GM19238 (cell line): ENCODE results near the gene CLDN24.

ENCODE experiments used
- DNase-seq: peaks from one replicate; pipeline ENCODE4 v3.0.0; 2011; ENCODE audit warnings: low spot score; ENCODE audit not compliant: insufficient read length

Gene CLDN24

DNA sequence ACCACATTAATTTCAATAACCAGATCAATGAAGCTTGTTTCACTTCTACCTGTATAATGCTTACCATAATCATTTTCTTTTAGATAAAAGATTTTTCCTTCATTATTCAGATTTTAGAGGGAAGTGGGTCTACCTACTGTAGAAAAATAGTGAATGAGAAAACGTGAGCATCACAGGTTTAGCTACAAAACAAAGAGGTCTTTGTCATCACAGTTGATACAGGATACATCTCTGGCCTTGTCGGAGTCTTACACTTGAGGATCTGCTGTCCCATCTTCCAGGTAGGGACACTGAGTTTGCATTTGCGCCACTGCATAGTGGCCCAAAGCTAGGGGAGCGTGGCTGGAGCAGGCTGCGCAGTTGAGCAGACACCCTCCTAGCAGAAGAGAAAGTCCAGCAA, 710 bp downstream of the CLDN24 start:
- DNase-seq, result no peak

DNA sequence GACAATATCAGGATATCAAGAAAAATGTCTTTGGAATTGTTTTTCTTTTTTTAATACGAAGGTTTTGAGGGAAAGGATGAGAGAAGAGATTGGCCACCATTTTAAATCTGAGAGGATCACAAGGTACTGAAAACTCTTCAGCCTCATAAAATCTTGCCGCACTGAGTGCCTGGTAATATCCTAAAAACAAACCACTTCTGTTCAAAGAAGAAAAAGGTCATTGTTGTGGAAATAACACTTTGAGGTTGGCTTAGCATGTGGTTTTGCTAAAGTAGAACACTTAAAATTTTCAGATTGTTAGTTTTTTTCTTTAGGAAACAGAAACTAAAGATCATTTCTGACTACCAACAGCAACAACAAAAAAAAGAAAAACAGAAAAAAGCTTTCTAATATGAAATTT, 1.1 kb downstream of the CLDN24 start:
- no peak for DNase-seq

DNA sequence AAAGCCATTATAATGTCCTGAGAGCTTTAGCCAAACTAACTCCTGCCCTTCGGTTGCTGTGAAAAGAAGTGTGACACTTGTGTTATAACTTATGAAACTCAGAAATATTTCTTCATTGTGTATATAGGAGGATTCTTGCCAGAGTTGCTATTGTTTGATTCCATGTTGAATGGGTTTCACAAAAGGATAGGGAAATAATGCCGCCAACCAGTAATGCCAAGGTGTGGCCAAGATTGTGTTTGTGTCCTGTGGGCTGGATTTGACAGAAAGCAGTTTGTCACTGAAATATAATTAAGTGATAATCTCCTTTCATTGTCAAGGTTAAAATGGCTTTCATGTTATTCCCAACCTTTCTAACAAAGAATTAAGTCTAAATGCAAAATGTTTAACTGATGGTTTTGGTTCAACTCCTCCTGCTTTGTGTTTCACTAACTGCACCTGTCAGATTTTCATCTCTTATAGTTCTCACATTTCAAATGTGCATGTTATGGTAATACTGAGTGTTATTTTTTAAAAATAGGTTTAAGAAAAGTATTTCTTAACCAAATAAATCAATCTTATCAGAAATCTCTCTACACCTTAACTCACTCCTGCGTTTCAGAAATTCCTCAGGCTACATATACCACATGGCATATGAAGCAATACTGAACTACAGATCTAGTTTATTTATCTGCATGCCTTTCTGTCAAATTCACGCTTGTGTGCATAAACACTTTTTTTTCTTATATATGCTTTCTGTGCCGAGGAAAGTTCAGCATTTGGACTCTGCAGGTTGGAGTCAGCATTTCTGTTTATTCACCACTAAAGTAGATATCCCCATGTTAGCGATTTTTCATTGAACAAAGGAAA, 1.8 kb downstream of the CLDN24 start, which contains the start of gene CLDN22:
Gene CLDN22 (minus strand): TSS at position 66 of the 849 bp plus-strand sequence. CDS start 58 bp downstream, at position 8.
- DNase-seq, result no peak

DNA sequence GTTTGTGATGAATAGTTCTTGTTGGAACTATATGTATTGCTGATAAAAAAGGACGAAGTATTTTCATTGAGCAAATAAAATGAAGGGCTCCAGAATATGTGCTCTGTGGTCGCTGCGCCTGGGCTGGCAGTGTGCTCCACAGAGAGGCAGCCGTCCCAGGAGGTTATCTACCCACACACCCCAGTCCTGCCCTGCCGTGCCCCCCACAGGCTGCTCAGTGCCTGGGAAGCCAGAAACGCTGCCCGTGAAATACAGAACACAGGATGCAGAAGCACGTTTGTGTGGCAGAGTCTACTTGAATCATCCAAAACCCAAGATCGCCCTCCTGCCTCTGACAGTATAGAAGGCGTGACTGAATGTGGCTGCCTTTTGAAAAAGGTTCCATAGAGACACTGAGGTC, 3.6 kb downstream of the CLDN24 start:
- no peak for DNase-seq

DNA sequence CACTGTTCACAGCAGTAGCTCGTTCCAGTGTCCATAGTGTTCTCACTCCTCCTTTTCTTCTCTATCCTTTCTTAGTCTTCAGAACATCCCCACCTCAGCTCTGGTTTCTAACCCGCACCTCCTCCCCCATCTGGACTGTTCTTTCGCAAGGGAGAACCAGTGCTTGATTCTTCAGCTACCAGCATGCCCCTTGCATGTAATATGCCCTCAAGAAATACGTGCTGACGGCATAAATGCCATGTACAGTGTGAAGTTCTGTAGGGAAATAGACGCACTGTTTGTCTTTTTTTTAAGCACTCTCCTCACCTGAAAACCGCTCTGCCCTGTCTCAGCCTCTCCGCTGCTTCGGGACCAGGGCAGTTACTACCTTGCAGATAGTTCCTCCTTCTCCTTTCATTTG, 7.4 kb downstream of the CLDN24 start:
- DNase-seq, result no peak

DNA sequence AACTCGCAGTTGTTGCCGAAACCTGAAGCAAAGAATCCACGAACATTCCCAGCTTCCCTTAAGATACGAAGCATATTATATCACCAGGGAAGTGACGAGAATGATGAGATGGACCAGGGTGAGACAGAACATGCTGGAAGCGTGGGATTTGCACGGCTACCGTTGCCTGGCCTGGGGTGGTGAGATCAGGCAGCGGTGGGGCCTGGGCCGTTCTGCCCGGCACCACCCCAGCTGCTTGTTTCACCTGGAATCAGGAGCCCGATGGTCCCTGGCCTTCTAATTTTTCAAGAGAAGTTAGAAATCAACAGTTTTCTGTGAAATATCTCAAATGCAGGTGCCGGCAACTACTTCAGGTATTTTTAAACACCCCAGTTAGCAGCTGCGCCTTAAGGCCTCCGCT, 7.9 kb downstream of the CLDN24 start:
- no peak for DNase-seq

DNA sequence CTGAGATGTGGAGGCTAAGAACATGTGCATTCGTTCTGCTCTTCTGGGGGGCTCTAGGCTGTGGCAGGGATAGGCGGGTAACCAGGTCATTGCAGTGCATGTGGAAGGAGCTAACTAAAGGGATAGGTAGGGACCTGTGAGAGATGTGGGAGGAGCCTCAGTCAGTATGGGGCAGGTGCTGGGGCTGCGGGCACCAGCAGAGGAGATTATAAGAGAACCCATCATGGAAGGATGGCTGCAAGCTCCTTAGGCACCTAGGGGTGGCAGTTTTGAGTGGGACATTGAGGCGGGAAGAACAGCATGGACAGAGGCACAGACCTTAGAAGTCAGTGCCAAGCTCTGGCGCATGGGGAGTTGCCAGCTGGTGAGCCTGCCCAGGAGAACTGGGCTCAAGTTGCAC, 9.4 kb downstream of the CLDN24 start:
- DNase-seq, result no peak

DNA sequence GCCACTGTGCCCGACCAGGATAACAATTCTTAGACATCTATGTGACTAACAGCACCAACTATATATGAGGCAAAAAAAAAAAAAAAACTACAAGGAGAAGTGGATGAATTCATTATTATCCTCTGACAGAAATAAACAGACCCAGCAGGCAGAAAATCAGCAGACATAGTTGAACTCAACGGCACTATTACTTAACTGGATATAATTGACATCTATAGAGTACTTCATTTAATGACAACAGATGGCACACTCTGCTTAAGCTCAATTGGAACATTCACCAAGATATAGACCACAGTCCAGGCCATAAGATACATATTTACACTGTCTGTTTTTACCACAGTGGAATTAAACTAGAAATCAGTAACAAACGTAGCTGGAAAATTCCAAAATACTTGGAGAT, 15.4 kb downstream of the CLDN24 start:
- DNase-seq, result no peak

DNA sequence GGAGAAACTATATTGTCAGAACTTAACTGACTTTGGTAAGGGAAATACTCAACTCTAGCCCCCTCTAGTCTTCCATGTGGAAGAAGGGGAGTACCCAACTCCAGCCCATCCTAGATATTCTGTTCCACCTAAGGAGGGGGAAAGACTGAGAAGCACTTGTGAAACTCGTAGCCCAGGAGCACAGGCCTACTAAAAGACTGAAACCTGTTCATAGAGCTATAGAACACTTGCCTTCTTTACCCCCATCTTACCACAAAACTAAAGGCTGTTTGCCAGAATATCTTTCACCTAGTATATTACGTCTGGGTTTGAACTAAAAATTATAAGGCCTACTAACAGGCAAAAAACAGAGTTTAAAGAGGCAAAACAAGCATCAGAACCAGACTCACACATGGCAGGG, 17.7 kb downstream of the CLDN24 start:
- no peak for DNase-seq

DNA sequence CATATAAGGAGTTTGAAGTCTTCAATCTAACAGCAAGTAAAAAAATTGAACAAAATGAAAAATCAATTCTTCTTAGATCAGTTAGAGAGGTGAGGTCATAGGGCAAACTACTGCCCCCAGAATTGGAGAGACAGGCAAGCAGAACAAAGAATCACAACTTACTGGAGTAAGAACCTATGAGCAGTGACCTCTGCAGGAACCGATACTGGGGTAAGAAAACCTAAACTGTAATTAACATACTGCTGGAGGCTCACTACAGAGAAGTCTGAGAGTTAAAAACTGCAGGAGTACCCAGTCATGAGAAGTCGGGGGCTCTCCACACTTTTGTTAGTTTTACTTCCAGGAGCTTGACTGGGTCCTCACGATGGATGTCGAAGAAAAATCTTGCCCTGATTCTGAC, 18.2 kb downstream of the CLDN24 start:
- no peak for DNase-seq

DNA sequence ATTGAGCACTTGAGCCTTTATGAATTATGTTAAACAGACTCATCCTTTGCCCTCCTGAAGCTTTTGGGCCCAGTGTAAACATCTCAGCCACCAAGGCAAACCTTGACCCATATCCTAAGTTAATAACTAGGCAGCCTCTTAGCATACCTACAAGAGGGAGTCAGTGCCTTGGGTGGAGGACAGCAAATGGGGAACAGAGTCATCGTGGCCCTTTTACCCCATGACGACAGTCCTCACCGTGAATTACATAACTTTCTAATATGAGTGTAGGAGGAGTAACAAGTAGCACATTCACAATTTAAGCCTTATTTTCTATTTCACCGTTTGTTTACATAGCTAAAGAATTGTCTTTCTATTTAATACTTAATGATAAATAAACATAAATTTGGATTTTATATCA, 18.9 kb downstream of the CLDN24 start:
- no peak for DNase-seq

DNA sequence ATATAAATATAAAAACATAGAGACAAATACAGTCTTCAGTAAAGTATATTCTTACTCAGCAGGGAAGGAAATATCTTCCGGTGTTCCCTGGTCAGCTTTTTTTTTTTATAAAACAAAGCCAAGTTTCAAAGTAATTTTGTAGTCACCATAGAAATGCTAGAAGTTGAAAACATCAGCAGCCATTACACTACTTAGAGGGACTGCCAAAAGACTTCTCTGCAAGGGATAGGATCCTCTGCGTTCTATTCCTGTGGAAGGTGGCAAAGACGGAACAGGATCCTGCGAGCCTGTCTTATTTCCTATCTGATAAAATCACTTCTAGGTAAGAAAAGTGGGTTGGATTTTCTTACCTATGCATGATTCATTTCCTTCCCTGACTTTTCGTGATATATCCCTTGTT, 21.6 kb downstream of the CLDN24 start:
- DNase-seq, result no peak

DNA sequence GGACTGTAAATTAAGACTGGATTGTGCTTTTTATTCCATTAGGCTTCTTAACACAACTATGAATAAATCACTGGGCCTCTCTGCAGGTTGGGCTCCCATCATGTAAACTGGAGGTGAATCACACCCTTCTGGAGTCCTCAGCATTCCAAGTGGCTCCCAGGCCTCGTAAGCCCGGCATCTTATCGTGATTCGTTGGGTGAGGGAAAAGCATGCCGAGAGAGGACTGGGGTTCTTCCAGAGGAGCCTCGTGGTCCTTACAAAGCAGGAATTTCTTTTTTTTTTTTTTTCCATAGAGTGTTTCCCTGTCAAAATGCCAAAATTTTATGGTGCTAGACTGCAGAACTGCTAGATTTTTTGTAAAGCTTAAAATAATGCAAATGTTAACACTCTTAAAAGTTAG, 22.2 kb downstream of the CLDN24 start:
- DNase-seq, result no peak

DNA sequence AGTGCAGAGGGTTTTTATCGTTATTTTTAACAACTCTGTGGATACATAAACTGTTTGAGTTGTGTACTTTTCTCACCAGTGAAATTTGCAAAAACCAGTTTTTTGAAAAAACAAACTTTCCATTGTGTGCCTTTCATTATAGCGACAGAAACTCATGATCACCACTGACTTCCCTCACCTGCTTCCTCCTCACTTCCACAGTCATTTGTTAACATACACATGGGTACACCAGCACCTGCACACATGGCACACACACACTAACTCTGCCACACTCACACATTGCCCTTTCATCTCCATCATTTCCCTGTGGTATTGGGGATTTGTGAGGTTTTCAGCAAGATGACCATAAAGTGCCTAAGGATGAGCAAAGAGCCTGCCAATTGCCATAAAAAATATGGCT, 22.8 kb downstream of the CLDN24 start:
- no peak for DNase-seq

DNA sequence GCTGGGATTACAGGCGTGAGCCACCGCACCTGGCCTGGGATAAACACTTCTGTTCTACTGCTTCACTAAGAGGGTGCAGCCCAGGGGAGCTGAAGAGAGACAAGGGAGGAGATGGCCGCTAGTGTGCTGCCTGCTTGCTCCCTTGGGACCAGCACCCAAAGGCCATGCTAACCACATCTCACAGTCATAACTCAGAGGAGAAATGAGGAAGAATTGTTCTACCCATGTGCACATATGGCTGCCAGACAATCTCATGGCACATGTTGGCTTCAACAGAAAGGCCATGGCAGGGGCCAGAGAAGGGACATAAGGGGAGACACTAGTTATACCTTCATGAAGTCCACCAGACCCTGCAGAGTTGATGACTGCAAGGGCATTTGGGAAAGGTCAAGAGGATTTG, 24.6 kb downstream of the CLDN24 start:
- peak; percentile 10 for DNase-seq

DNA sequence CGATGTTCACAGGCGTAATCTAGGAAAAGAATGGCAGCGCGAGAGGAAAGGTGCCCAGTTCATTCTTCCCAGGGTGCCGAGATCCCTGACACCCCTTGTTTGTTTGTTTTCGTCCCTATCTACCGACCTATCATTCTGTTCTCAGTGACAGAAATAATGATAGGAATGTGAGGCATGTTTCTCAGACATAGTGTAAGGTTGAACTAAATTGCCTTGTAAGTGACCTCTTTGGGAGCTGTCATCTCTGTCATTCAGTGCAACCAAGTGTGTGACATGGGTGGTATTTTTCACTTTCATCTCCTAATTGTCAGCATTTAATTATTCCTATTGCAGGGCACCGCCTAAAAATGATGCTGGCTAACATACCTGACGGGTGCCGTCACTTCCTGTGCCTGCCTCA, 26.5 kb downstream of the CLDN24 start:
- DNase-seq, result no peak

DNA sequence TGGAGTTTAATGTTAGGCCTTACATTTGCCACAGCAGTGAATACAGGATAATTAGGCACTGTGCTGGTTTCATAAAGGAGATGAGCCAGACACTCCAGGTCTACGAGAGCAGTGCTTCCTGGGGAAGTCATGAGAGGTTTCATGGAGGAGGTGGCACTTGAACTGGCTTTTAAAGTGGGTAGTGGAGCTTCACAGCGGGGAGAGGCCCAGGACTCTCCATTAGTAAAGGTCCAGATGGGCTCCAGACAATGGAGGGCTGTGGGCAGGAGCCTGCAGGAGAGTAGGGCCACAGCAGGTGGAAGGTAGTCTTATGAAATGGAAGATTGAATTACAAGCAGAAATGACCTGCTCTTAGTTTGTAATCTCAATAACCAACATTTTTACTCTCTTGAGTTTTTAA, 31.2 kb downstream of the CLDN24 start:
- DNase-seq, result no peak

DNA sequence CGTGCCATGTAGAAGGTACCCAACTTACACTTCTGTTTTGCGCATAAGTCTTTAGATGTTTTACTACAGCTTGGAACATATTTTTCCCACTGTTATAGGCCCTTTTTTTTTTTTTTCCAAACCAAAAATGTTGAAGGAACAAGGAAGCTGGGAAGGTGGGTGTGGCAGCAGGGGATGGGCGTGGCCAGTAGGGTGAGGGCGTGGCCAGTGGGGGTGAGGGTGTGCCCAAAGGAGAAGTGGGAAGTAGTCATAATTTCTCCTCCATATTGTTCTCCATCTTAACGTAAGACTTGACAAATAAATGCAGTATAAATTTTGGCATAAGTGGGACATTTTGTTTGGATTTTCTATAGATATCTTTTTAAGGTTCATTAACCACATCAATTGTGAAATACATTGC, 32.5 kb downstream of the CLDN24 start:
- DNase-seq, result no peak

DNA sequence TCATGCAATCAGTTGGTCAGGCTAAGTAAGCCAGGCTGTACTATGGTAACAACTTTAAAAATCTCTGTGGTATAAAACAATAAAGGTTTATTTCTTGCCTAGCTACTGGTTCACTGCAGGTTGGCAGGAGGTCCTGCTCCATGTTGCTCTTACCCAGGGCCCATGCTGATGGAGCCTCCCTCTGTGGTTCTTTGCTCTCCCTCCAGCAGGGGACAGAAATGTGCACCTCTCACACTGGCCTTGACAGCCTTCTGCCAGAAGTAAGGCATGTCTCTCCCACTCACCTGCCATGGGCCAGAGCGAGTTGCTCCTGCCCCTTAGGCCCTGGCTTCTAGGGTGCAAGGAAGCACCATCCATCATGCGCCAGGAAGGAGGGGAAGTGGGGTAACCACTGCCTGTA, 33.3 kb downstream of the CLDN24 start:
- no peak for DNase-seq

DNA sequence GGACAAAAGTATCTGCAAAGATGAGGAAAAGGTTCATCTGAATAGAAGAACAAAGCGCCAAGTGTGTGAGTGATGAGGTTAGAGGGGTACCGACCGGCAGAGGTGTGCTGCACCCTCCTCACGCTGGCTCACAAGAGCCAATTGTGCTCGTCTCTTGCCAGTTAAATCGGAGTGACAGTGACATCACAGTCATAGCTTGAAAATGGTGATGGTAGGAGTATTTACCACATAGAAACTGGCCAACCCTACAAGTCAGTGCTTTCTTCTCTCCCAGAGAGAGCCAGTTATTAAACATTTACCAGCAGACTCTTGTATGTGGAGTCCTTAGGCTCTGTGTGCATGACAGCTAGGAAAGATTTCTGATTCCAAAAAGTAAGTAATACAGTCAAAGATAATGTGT, 34.5 kb downstream of the CLDN24 start:
- DNase-seq, result no peak

DNA sequence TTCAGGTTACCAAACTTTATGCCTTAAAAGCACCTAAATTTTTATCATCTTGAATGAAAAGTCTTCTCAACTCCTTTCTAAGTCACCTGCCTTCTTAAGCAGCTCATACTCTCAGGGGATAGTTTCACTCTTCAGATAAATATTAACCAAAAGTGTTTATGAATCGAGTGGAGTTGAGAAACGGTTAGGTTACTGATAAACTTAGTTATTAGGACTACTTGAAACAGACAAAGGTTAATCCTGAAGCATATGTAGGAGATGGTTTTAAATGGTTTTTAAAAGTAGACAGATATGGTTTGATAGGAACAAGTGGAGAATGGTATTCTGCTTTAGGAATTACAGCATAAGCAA, 34.9 kb downstream of the CLDN24 start:
- DNase-seq, result no peak

DNA sequence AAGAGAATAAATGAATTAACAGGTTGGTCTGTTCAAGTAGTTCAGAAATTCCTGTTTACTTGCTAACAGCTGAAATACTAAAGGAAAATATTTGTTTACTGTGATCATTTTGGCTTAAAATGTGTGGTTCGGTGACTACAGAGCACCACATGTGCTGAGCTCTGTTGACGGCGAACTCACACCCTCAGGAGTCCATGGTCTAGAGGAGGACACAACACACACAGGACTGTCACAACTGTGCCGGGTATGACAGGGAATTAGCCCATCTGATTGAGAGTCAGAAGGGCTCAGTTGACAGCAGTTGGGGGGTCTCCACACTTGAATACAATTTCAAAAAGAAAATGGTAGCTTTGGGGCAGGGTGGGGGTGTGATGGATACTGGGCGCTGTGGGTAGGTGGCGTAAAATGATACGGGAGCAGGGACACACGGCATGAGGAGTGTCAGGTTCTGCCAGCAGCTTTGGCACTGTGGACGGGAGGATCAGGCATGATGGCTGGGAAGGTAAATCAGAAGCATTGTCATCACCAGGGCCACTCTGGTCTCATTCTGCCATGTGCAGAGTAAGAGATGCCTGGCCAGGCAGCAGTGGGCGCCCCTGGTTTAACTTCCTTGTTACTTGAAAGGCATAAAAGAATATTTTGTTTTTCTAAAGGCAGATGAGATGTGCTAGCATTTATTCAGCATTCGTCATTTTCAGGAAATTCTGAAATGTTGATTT, 35.5 kb downstream of the CLDN24 start:
- DNase-seq, result no peak

DNA sequence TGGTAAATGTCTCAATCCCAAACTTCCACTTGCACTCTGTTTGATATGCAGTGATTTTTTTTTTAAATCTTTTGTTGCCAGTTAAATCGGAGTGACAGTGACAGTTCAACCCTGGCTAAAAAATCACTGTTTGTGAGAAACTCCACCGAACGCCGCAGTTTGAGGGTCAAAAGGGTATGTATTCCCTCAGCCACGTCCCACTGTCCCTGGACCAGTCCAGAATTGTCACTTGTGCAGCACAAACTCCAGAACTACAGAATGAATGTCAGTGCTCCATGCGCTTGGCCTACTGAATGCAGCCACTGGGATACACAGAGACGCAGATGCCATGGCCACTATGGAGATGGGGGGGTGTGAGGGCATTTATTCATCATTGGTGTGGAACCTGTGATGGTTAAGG, 36.3 kb downstream of the CLDN24 start:
- no peak for DNase-seq
